Endothelial cell of umbilical vein (primary cell): Measurements from ENCODE around the gene UBE3B. TPM values are rescaled to one million over a fixed set of nuclear protein-coding genes. Genes with fewer than 3 reads are reported as not detected.

ENCODE experiments used
- BruUV-seq: library from RNA; stranded (reverse); fragments of 400-500 nt; replicated peaks from 2 replicates; lab custom pipeline; 2021; lab: Mats Ljungman, UMichigan
- CTCF ChIA-PET: fragments of 300-600, 350-600 bp; sonication (Branson Sonifier 250); formaldehyde crosslinking; loops from one replicate; lab custom pipeline; 2021; ENCODE audit warnings: antibody characterized with exemption, inconsistent platforms; lab: Charles Lee
- POLR2A ChIA-PET: fragments of 300-600, 350-600 bp; sonication (Branson Sonifier 250); formaldehyde crosslinking; loops from one replicate; lab custom pipeline; 2021; ENCODE audit warnings: antibody characterized with exemption, inconsistent platforms; lab: Charles Lee
- DNase-seq: peaks from one replicate; pipeline ENCODE4 v3.0.0-alpha.2; 2011; ENCODE audit warnings: low read depth, low spot score
- FAIRE-seq: peaks from 2 replicates; lab custom pipeline; 2011; peaks lifted over from hg19 to GRCh38; lab: Jason Lieb, UNC
- H2AFZ ChIP-seq: 2 replicates; pipeline ENCODE4 v1.6.0; 2012; ENCODE audit warnings: low read depth, low read length, control low read depth, inconsistent platforms
- H3K27ac ChIP-seq: 2 replicates; pipeline ENCODE4 v1.5.1; 2011; ENCODE audit warnings: low read depth, mild to moderate bottlenecking, control low read depth, low read length, moderate library complexity; ENCODE audit not compliant: insufficient read depth
- H3K27me3 ChIP-seq, 2 experiments: 2 replicates each; pipeline versions ENCODE4 v1.6.0 to v1.6.1; 2011; ENCODE audit warnings: low read length in 2 of 2, mixed read lengths in 1 of 2; ENCODE audit not compliant: control insufficient read depth in 2 of 2, insufficient read depth in 2 of 2
- H3K36me3 ChIP-seq, 2 experiments: 2 replicates in 1 of 2; 3 replicates in 1 of 2; pipeline ENCODE4 v1.5.1; 2011; ENCODE audit warnings: low read length in 2 of 2, mild to moderate bottlenecking in 1 of 2, moderate library complexity in 1 of 2; ENCODE audit not compliant: control insufficient read depth in 2 of 2, insufficient read depth in 2 of 2; ENCODE audit errors: extremely low read depth in 1 of 2
- H3K4me1 ChIP-seq: 3 replicates; pipeline ENCODE4 v1.5.1; 2011; ENCODE audit warnings: mild to moderate bottlenecking, low read length; ENCODE audit not compliant: control insufficient read depth, insufficient read depth; ENCODE audit errors: extremely low read depth
- H3K4me2 ChIP-seq: 2 replicates; pipeline ENCODE4 v1.6.1; 2011; ENCODE audit warnings: low read length, control low read depth, mixed read lengths; ENCODE audit not compliant: insufficient read depth
- H3K4me3 ChIP-seq, 3 experiments: fragments of 200-600 bp in 1 of 3; sonication (generic), shearing (Covaris generic) in 1 of 3; replicated peaks in 1 of 3; 2 replicates each; pipeline ENCODE4 v1.5.1; 2011 to 2016; ENCODE audit warnings: control low read depth in 3 of 3, low read length in 3 of 3, mild to moderate bottlenecking in 2 of 3, inconsistent platforms in 1 of 3, low read depth in 1 of 3, moderate library complexity in 1 of 3; ENCODE audit not compliant: insufficient read depth in 1 of 3
- H3K79me2 ChIP-seq: 2 replicates; pipeline ENCODE4 v1.6.0; 2012; ENCODE audit warnings: low read length, inconsistent platforms; ENCODE audit not compliant: control insufficient read depth, insufficient read depth
- H3K9ac ChIP-seq: replicated peaks from 2 replicates; pipeline ENCODE3; 2011; ENCODE audit warnings: low read length, control low read depth; ENCODE audit not compliant: insufficient read depth; ENCODE audit errors: extremely low read depth
- H3K9me1 ChIP-seq: replicated peaks from 3 replicates; pipeline ENCODE4 v1.6.0; 2011; ENCODE audit warnings: mild to moderate bottlenecking, low read length; ENCODE audit not compliant: control insufficient read depth, insufficient read depth; ENCODE audit errors: extremely low read depth
- H3K9me3 ChIP-seq: replicated peaks from 2 replicates; pipeline ENCODE4 v1.5.1; 2012; ENCODE audit warnings: low read length, inconsistent platforms; ENCODE audit not compliant: control insufficient read depth, insufficient read depth
- H4K20me1 ChIP-seq: replicated peaks from 2 replicates; pipeline ENCODE3; 2011; ENCODE audit warnings: mild to moderate bottlenecking, low read length; ENCODE audit not compliant: control insufficient read depth, insufficient read depth; ENCODE audit errors: extremely low read depth
- CTCF ChIP-seq, 2 donors: IDR thresholded peaks; 1 replicate in 1 of 2; 2 replicates in 1 of 2; pipeline ENCODE4 v1.5.1; 2011; ENCODE audit warnings: low read length in 2 of 2, mild to moderate bottlenecking in 2 of 2, moderate library complexity in 2 of 2, control low read depth in 1 of 2, inconsistent platforms in 1 of 2, low read depth in 1 of 2; ENCODE audit not compliant: insufficient read depth in 1 of 2; ENCODE audit errors: extremely low read depth in 1 of 2
- EZH2 ChIP-seq: IDR thresholded peaks from 2 replicates; pipeline ENCODE4 v1.6.1; 2012; ENCODE audit warnings: borderline replicate concordance, low read depth, mild to moderate bottlenecking, moderate library complexity, low read length, inconsistent platforms; ENCODE audit not compliant: severe bottlenecking
- FOS ChIP-seq: IDR thresholded peaks from 2 replicates; pipeline ENCODE4 v1.6.1; 2011; ENCODE audit warnings: mild to moderate bottlenecking, low read length, moderate library complexity, borderline replicate concordance; ENCODE audit not compliant: insufficient read depth
- GATA2 ChIP-seq: IDR thresholded peaks from 2 replicates; pipeline ENCODE4 v1.7.0; 2011; ENCODE audit warnings: low read depth, mild to moderate bottlenecking, moderate library complexity, mixed read lengths, low read length; ENCODE audit not compliant: insufficient read length, insufficient read depth
- JUN ChIP-seq: IDR thresholded peaks from 2 replicates; pipeline ENCODE4 v1.6.1; 2011; ENCODE audit warnings: borderline replicate concordance, low read depth; ENCODE audit not compliant: insufficient read length, insufficient read depth
- MYC ChIP-seq: IDR thresholded peaks from one replicate; pipeline ENCODE4 v1.6.1; 2011; ENCODE audit warnings: mild to moderate bottlenecking, low read depth, low read length
- POLR2A ChIP-seq: IDR thresholded peaks from 2 replicates; pipeline ENCODE4 v1.6.1; 2012; ENCODE audit warnings: low read depth, mild to moderate bottlenecking, control low read depth, low read length
- POLR2AphosphoS5 ChIP-seq: IDR thresholded peaks from 2 replicates; pipeline ENCODE4 v1.6.1; 2012; ENCODE audit warnings: low read depth, mild to moderate bottlenecking, control low read depth, low read length, moderate library complexity; ENCODE audit not compliant: insufficient read depth
- dilution Hi-C: fragments of 300-500 bp; cut with MboI; formaldehyde crosslinking; loops from one replicate; pipeline ENCODE4 v1.15.0; 2019; ENCODE audit warnings: low sequenced_read_pairs; ENCODE audit not compliant: extremely low pct_ligation_motif_present
- intact Hi-C: fragments of 100-400 bp; cut with micrococcal nuclease; formaldehyde crosslinking; loops from one replicate; pipeline ENCODE4 v1.10.0; 2022
- polyA plus RNA-seq, 4 experiments: library from polyadenylated mRNA; depleted of rRNA in 3 of 4; stranded (reverse) in 3 of 4; unstranded in 1 of 4; fragments of >200 nt; gene quantifications; 2 replicates each; pipeline versions ENCODE4 v1.2.1 to v1.2.3, GENCODE V29; 2011 to 2012; ENCODE audit warnings: missing spikeins in 1 of 4
- total RNA-seq: library from RNA; stranded (reverse); gene quantifications from 2 replicates; pipeline ENCODE4 v1.2.3, GENCODE V29; 2021

The UBE3B gene
- total and polyA plus RNA-seq, 2 donors (not counting 3 experiments of a cell fraction or from before 2014, with no cell fraction given): 24.9 to 40.8 TPM

GRCh38 chr12:109545826-109546225 is 68.4 kb downstream of the UBE3B start:
- no peak overlapping the region for H2AFZ ChIP-seq
- no peak for DNase-seq
- no peak overlapping the region for H3K4me3 ChIP-seq
- dilution Hi-C loops: no loop called here
- H4K20me1 ChIP-seq: no peaks in the 10 kb centered on the region
- no peaks in the 10 kb centered on the region for H3K36me3 ChIP-seq
- CTCF ChIA-PET: interaction anchor here (1.6 to 1.8 kb wide), 2 partner anchors 27 to 113 kb away, joined by 4 to 7 read pairs; no protein-coding TSS in a partner anchor
- no peak for FAIRE-seq
- no TSS peak for BruUV-seq
- no peaks in the 10 kb centered on the region for H3K79me2 ChIP-seq
- peaks cover 13% of the 10 kb centered on the region for H3K4me1 ChIP-seq
- no peak overlapping the region for H3K27ac ChIP-seq
- H3K9me3 ChIP-seq: no peaks in the 10 kb centered on the region
- no peaks in the 10 kb centered on the region for H3K27me3 ChIP-seq
- no peak overlapping the region for H3K4me2 ChIP-seq
- intact Hi-C loops: no loop called here
- H3K9ac ChIP-seq: no peak overlapping the region
- POLR2A ChIA-PET: no interaction called here
- TF ChIP-seq POLR2A (no peak), POLR2AphosphoS5 (no peak), JUN (no peak), EZH2 (no peak), CTCF (IDR thresholded peaks at IDR 0.05; ENCODE audit: extremely low read depth in 1 of 2, insufficient read depth in 1 of 2, low read depth in 1 of 2, low read length in 2 of 2) (no peak), MYC (no peak), GATA2 (no peak), FOS (no peak)
- H3K9me1 ChIP-seq: no peaks in the 10 kb centered on the region
